ENCODE measurements around the gene DOCK1.

GRCh38 chr10:127024685-127025435 is 119.6 kb downstream of the DOCK1 start:
- no peak for TF ChIP-seq POLR2A (IDR thresholded peaks at IDR 0.05; ENCODE audit: low read depth, low read length)
- TF ChIP-seq TAF1 (IDR thresholded peaks at IDR 0.05; ENCODE audit: low read depth, low read length): no peak

Measured in GM12891 (cell line).